ENCODE measurements around the gene TMEM91.

- TF ChIP-seq CTCF (IDR thresholded peaks at IDR 0.05), result no peak
- no peak for TF ChIP-seq EZH2 (IDR thresholded peaks at IDR 0.05)
These were observed 48.2 kb downstream of the TMEM91 start for GRCh38 chr19:41424335-41425173.

Data from neural progenitor cell (in vitro differentiated cells).